A549 (cell line): ENCODE data around the gene KIAA1671.

ENCODE experiments used
- POLR2A ChIP-seq: IDR thresholded peaks from 2 replicates; pipeline ENCODE4 v1.6.1; 2012; ENCODE audit warnings: mild to moderate bottlenecking, low read length
- RARB ChIP-seq: fragments of 250-450 bp; sonication (Bioruptor Pico); IDR thresholded peaks from 2 replicates; pipeline ENCODE4 v1.8.0; 2021; ENCODE audit warnings: mild to moderate bottlenecking, moderate library complexity
- TF ChIP-seq, protein P1 (sequence below): IDR thresholded peaks from 2 replicates; pipeline ENCODE4 v1.6.1; 2012

DNA sequence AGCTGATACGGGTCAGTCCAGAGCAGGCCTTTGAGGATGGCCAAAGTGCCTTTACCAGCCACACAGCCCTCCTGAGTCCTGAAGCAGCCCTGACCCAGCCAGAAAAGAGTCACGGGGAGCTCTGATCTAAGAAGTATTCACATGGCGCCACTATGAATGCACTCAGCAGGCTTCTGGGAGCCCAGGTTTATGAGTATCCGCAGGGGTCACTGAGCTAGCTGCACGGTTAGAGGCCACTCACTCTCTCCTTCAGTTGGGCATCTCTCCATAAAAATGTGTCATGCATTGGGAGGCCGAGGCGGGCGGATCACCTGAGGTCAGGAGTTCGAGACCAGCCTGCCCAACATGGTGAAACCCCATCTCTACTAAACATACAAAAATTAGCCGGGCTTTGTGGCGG, 10.3 kb downstream of the KIAA1671 start:
- TF ChIP-seq, protein P1, sequence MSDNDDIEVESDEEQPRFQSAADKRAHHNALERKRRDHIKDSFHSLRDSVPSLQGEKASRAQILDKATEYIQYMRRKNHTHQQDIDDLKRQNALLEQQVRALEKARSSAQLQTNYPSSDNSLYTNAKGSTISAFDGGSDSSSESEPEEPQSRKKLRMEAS: no peak
- TF ChIP-seq RARB (CRISPR knock-in tag) (no peak), POLR2A (no peak)
